Activated CD4-positive, alpha-beta T cell treated with anti-CD3 and anti-CD28 coated beads, Interleukin-2, amount 10 ng/mL, durations not matched to agents 24 days and 14 days (primary cell): ENCODE results near the gene MMAB. TPM values are rescaled to one million over a fixed set of nuclear protein-coding genes. Genes with fewer than 3 reads are reported as not detected.

Experiments used
- DNase-seq: peaks from one replicate; pipeline ENCODE4 v3.0.0; 2022
- H3K27ac Mint-ChIP-seq: one replicate; pipeline ENCODE4 v1.8.0; 2022; ENCODE audit warnings: mild to moderate bottlenecking, mixed read lengths
- H3K27me3 Mint-ChIP-seq: one replicate; pipeline ENCODE4 v1.8.0; 2022; ENCODE audit warnings: mixed read lengths
- H3K36me3 Mint-ChIP-seq: one replicate; pipeline ENCODE4 v1.8.0; 2022; ENCODE audit warnings: low read depth, mild to moderate bottlenecking, mixed read lengths
- H3K4me1 Mint-ChIP-seq: one replicate; pipeline ENCODE4 v1.8.0; 2021; ENCODE audit warnings: mixed read lengths
- H3K4me3 Mint-ChIP-seq: one replicate; pipeline ENCODE4 v1.8.0; 2022; ENCODE audit warnings: mild to moderate bottlenecking, moderate library complexity, mixed read lengths
- H3K9me3 Mint-ChIP-seq: one replicate; pipeline ENCODE4 v1.8.0; 2021; ENCODE audit warnings: mixed read lengths
- intact Hi-C: fragments of 100-400 bp; cut with micrococcal nuclease; formaldehyde crosslinking; loops from one replicate; pipeline ENCODE4 v1.15.1; 2023
- total RNA-seq: library from RNA; stranded (reverse); gene quantifications from 2 replicates; pipeline ENCODE4 v1.2.3, GENCODE V29; 2022

Gene MMAB
- total RNA-seq, 1 donor from 2014 or later = 44.3 TPM

- Mint-ChIP-seq H3K27me3 (peaks cover 2% of the 10 kb centered on the region), H3K4me3 (no peak overlapping the region), H3K4me1 (peaks cover 21% of the 10 kb centered on the region)
These were observed 24.1 kb upstream of the MMAB start for GRCh38 chr12:109597414-109597794.

GRCh38 chr12:109596418-109597244, 23.3 kb upstream of the MMAB start:
- no peak for DNase-seq

More at GRCh38 chr12:109597414-109597794, 24.1 kb upstream of the MMAB start:
- Mint-ChIP-seq H3K27ac (no peak overlapping the region), H3K9me3 (no peaks in the 10 kb centered on the region), H3K36me3 (peaks cover 19% of the 10 kb centered on the region)
- DNase-seq = no peak
- intact Hi-C loops = loop anchor here (1.0 kb wide), 1 partner anchor 178 kb away; no protein-coding TSS in a partner anchor

GRCh38 chr12:109595321-109595902, 22.1 kb upstream of the MMAB start:
- H3K36me3 Mint-ChIP-seq = peaks cover 26% of the 10 kb centered on the region
- H3K27me3 Mint-ChIP-seq = no peaks in the 10 kb centered on the region
- H3K9me3 Mint-ChIP-seq = no peaks in the 10 kb centered on the region
- H3K4me1 Mint-ChIP-seq = peaks cover 21% of the 10 kb centered on the region
- peak overlapping the region; percentile 51 for H3K27ac Mint-ChIP-seq
- H3K4me3 Mint-ChIP-seq = no peak overlapping the region
- DNase-seq = peak; percentile 85
- intact Hi-C loops = no loop called here

More at GRCh38 chr12:109596418-109597244, 23.3 kb upstream of the MMAB start:
- Mint-ChIP-seq H3K27me3 (peaks cover under 1% of the 10 kb centered on the region), H3K4me1 (peaks cover 21% of the 10 kb centered on the region), H3K36me3 (peaks cover 21% of the 10 kb centered on the region), H3K9me3 (no peaks in the 10 kb centered on the region), H3K4me3 (no peak overlapping the region), H3K27ac (no peak overlapping the region)
- intact Hi-C loops = loop anchor here (1.0 kb wide), 1 partner anchor 179 kb away; no protein-coding TSS in a partner anchor

GRCh38 chr12:109594556-109595317, 21.4 kb upstream of the MMAB start:
- H3K4me1 Mint-ChIP-seq = peaks cover 21% of the 10 kb centered on the region
- H3K4me3 Mint-ChIP-seq = no peak overlapping the region
- intact Hi-C loops = no loop called here
- DNase-seq = no peak
- H3K27ac Mint-ChIP-seq = no peak overlapping the region
- H3K27me3 Mint-ChIP-seq = no peaks in the 10 kb centered on the region
- no peaks in the 10 kb centered on the region for H3K9me3 Mint-ChIP-seq
- H3K36me3 Mint-ChIP-seq = peaks cover 29% of the 10 kb centered on the region

- no peak overlapping the region for H3K4me3 Mint-ChIP-seq
- H3K9me3 Mint-ChIP-seq = no peaks in the 10 kb centered on the region
- H3K4me1 Mint-ChIP-seq = peaks cover 19% of the 10 kb centered on the region
- H3K27ac Mint-ChIP-seq = no peak overlapping the region
- H3K27me3 Mint-ChIP-seq = no peaks in the 10 kb centered on the region
- peaks cover 39% of the 10 kb centered on the region for H3K36me3 Mint-ChIP-seq
- no peak for DNase-seq
- intact Hi-C loops = no loop called here
These were observed 19.6 kb upstream of the MMAB start for GRCh38 chr12:109592905-109593272.

- H3K4me3 Mint-ChIP-seq = no peak overlapping the region
- H3K4me1 Mint-ChIP-seq = peaks cover 15% of the 10 kb centered on the region
- H3K27ac Mint-ChIP-seq = no peak overlapping the region
- H3K9me3 Mint-ChIP-seq = no peaks in the 10 kb centered on the region
- DNase-seq = no peak
- peaks cover 36% of the 10 kb centered on the region for H3K36me3 Mint-ChIP-seq
- H3K27me3 Mint-ChIP-seq = no peaks in the 10 kb centered on the region
- intact Hi-C loops = no loop called here
These were observed 19.0 kb upstream of the MMAB start for GRCh38 chr12:109592195-109592904.

- Mint-ChIP-seq H3K4me3 (no peak overlapping the region), H3K4me1 (peaks cover 15% of the 10 kb centered on the region), H3K27me3 (no peaks in the 10 kb centered on the region), H3K27ac (no peak overlapping the region), H3K36me3 (peaks cover 36% of the 10 kb centered on the region), H3K9me3 (no peaks in the 10 kb centered on the region)
- intact Hi-C loops = no loop called here
- DNase-seq = no peak
These were observed 17.7 kb upstream of the MMAB start for GRCh38 chr12:109591041-109591440.

GRCh38 chr12:109590566-109590965, 17.3 kb upstream of the MMAB start:
- H3K9me3 Mint-ChIP-seq = no peaks in the 10 kb centered on the region
- H3K36me3 Mint-ChIP-seq = peaks cover 33% of the 10 kb centered on the region
- H3K27ac Mint-ChIP-seq = no peak overlapping the region
- H3K27me3 Mint-ChIP-seq = no peaks in the 10 kb centered on the region
- H3K4me3 Mint-ChIP-seq = no peak overlapping the region
- intact Hi-C loops = no loop called here
- H3K4me1 Mint-ChIP-seq = peaks cover 12% of the 10 kb centered on the region
- DNase-seq = no peak

- peaks cover 31% of the 10 kb centered on the region for H3K36me3 Mint-ChIP-seq
- H3K27ac Mint-ChIP-seq = no peak overlapping the region
- H3K27me3 Mint-ChIP-seq = no peaks in the 10 kb centered on the region
- intact Hi-C loops = no loop called here
- DNase-seq = no peak
- H3K9me3 Mint-ChIP-seq = no peaks in the 10 kb centered on the region
- H3K4me3 Mint-ChIP-seq = no peak overlapping the region
- H3K4me1 Mint-ChIP-seq = peaks cover 4% of the 10 kb centered on the region
These were observed 16.5 kb upstream of the MMAB start for GRCh38 chr12:109589691-109590245.

GRCh38 chr12:109589240-109589590, 15.9 kb upstream of the MMAB start:
- Mint-ChIP-seq H3K9me3 (no peaks in the 10 kb centered on the region), H3K4me3 (no peak overlapping the region), H3K27ac (no peak overlapping the region), H3K36me3 (peaks cover 29% of the 10 kb centered on the region), H3K4me1 (no peaks in the 10 kb centered on the region), H3K27me3 (no peaks in the 10 kb centered on the region)
- DNase-seq = no peak
- intact Hi-C loops = no loop called here

GRCh38 chr12:109588461-109589239, 15.3 kb upstream of the MMAB start:
- H3K27me3 Mint-ChIP-seq = no peaks in the 10 kb centered on the region
- H3K9me3 Mint-ChIP-seq = no peaks in the 10 kb centered on the region
- H3K27ac Mint-ChIP-seq = no peak overlapping the region
- intact Hi-C loops = no loop called here
- no peak for DNase-seq
- no peaks in the 10 kb centered on the region for H3K4me1 Mint-ChIP-seq
- no peak overlapping the region for H3K4me3 Mint-ChIP-seq
- peaks cover 26% of the 10 kb centered on the region for H3K36me3 Mint-ChIP-seq

GRCh38 chr12:109587921-109588320, 14.6 kb upstream of the MMAB start:
- Mint-ChIP-seq H3K36me3 (peaks cover 24% of the 10 kb centered on the region), H3K4me1 (no peaks in the 10 kb centered on the region), H3K27ac (no peak overlapping the region), H3K4me3 (no peak overlapping the region), H3K27me3 (no peaks in the 10 kb centered on the region), H3K9me3 (no peaks in the 10 kb centered on the region)
- intact Hi-C loops = no loop called here
- DNase-seq = no peak
